ENCODE results near the gene MARK2. TPM values are rescaled to one million over a fixed set of nuclear protein-coding genes. Genes with fewer than 3 reads are reported as not detected.

Gene MARK2
- total RNA-seq, 1 experiment from 2014 or later, result 39.8 TPM

DNA sequence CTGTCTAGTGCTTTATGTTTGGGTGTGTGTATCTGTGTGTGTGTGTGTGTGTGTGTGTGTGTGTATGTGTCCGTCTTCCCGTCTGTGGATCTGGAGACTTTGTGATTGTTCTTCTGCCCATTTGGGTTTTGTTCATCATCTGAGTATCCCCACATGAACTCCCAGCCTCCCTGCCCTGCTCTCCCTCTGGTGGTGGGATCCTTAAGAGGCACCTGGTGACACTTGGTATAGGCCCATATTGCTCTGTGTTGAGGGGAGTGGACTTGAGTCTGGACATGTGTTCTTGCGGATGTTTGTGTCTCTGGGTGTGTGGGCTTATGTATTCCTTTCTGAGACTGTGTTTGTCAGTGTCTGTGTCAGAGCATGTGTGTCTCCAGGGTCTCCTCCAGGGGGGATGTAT, 62.8 kb downstream of the MARK2 start:
- DNase-seq (ENCODE audit: low read depth, low spot score) (no peak), ATAC-seq (peak; percentile 69)
- Histone ChIP-seq H2AFZ (ENCODE audit: low read depth, low read length, poor library complexity, severe bottlenecking) (no peak overlapping the region), H3K79me2 (ENCODE audit: insufficient read depth, low read length) (no peaks in the 10 kb centered on the region), H3K27ac (ENCODE audit: low read depth, low read length) (no peak overlapping the region), H3K36me3 (ENCODE audit: control insufficient read depth in 1 of 2, insufficient read depth in 2 of 2, low read length in 2 of 2) (peaks cover 37 to 41% of the 10 kb centered on the region in 2 experiments), H3K9me2 (ENCODE audit: insufficient read depth) (no peaks in the 10 kb centered on the region), H3K4me1 (ENCODE audit: control insufficient read depth in 1 of 2, insufficient read depth in 2 of 2, low read length in 2 of 2) (no peaks in the 10 kb centered on the region), H4K20me1 (ENCODE audit: insufficient read depth) (no peaks in the 10 kb centered on the region; the same call in 1 of the 2 replicates), H3K9me3 (ENCODE audit: control insufficient read depth in 1 of 2, insufficient read depth in 1 of 2, low read depth in 1 of 2, low read length in 2 of 2) (no peaks in the 10 kb centered on the region), H3K9ac (ENCODE audit: low read length) (no peak overlapping the region), H3K4me3 (replicated peaks in 1 of 2; ENCODE audit: low read depth in 1 of 2, low read length in 2 of 2) (no peak overlapping the region), H3K4me2 (ENCODE audit: low read length) (no peak overlapping the region), H3K27me3 (ENCODE audit: insufficient read depth, low read length) (no peaks in the 10 kb centered on the region)
- intact Hi-C loops (cut with micrococcal nuclease), result loop anchor here (1.0 kb wide), 1 partner anchor 64 kb away; no protein-coding TSS in a partner anchor
- RAD21 ChIA-PET (ENCODE audit: low non-redundant PET in 1 of 2, low total read pairs in 2 of 2, uncharacterized antibody in 2 of 2, unreplicated experiment in 2 of 2), result no interaction called here
- BruUV-seq (replicated peaks), result no TSS peak
- TF ChIP-seq ELF1 (IDR thresholded peaks at IDR 0.05; ENCODE audit: borderline replicate concordance, low read depth), result no peak
- TF ChIP-seq EZH2 (IDR thresholded peaks at IDR 0.05), result no peak
- TF ChIP-seq, protein P1, sequence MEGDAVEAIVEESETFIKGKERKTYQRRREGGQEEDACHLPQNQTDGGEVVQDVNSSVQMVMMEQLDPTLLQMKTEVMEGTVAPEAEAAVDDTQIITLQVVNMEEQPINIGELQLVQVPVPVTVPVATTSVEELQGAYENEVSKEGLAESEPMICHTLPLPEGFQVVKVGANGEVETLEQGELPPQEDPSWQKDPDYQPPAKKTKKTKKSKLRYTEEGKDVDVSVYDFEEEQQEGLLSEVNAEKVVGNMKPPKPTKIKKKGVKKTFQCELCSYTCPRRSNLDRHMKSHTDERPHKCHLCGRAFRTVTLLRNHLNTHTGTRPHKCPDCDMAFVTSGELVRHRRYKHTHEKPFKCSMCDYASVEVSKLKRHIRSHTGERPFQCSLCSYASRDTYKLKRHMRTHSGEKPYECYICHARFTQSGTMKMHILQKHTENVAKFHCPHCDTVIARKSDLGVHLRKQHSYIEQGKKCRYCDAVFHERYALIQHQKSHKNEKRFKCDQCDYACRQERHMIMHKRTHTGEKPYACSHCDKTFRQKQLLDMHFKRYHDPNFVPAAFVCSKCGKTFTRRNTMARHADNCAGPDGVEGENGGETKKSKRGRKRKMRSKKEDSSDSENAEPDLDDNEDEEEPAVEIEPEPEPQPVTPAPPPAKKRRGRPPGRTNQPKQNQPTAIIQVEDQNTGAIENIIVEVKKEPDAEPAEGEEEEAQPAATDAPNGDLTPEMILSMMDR (IDR thresholded peaks at IDR 0.05 in 2 of 3, conservative IDR thresholded peaks at IDR 0.05 in 1 of 3; ENCODE audit: borderline replicate concordance in 1 of 3, insufficient read depth in 1 of 3, low read depth in 2 of 3, low read length in 2 of 3), result peak; percentile 30 to 54 (median 47); a peak in 5 of 6 replicates
- no peak for TF ChIP-seq TCF7L2 (IDR thresholded peaks at IDR 0.05; ENCODE audit: borderline replicate concordance, extremely low read depth, insufficient read depth, insufficient read length)
- no peak for TF ChIP-seq YY1 (IDR thresholded peaks at IDR 0.05; ENCODE audit: extremely low read depth, insufficient replicate concordance, low read depth, low read length)
- TF ChIP-seq, protein P2, sequence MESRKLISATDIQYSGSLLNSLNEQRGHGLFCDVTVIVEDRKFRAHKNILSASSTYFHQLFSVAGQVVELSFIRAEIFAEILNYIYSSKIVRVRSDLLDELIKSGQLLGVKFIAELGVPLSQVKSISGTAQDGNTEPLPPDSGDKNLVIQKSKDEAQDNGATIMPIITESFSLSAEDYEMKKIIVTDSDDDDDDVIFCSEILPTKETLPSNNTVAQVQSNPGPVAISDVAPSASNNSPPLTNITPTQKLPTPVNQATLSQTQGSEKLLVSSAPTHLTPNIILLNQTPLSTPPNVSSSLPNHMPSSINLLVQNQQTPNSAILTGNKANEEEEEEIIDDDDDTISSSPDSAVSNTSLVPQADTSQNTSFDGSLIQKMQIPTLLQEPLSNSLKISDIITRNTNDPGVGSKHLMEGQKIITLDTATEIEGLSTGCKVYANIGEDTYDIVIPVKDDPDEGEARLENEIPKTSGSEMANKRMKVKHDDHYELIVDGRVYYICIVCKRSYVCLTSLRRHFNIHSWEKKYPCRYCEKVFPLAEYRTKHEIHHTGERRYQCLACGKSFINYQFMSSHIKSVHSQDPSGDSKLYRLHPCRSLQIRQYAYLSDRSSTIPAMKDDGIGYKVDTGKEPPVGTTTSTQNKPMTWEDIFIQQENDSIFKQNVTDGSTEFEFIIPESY (IDR thresholded peaks at IDR 0.05; ENCODE audit: extremely low read depth, insufficient replicate concordance, low read length), result no peak
- TF ChIP-seq RAD21 (IDR thresholded peaks at IDR 0.05; ENCODE audit: low read depth), result peak; percentile 47
- no peak for TF ChIP-seq POLR2A (IDR thresholded peaks at IDR 0.05; ENCODE audit: borderline replicate concordance, extremely low read depth, insufficient read depth, insufficient read length)
- no peak for TF ChIP-seq CBX3 (IDR thresholded peaks at IDR 0.05; ENCODE audit: low read depth)
- POLR2A ChIA-PET, result no interaction called here
- CTCF ChIA-PET, result interaction anchor here (1.4 kb wide), 1 partner anchor 133 kb away, joined by 3 read pairs; the partner anchor contains the start of gene ZFTA
